PFSK-1 (cell line): ENCODE data around the gene KCNMB2.

Experiments
- FOXP2 ChIP-seq: optimal IDR thresholded peaks from 2 replicates; pipeline ENCODE3; 2011; ENCODE audit warnings: borderline replicate concordance, control low read depth, inconsistent platforms; ENCODE audit not compliant: insufficient read depth; ENCODE audit errors: extremely low read length, extremely low read depth
- POLR2AphosphoS5 ChIP-seq: IDR thresholded peaks from 2 replicates; pipeline ENCODE4 v1.6.1; 2012; ENCODE audit warnings: low read depth, mild to moderate bottlenecking, control low read depth, low read length, moderate library complexity
- REST ChIP-seq, 2 experiments: IDR thresholded peaks; 2 replicates each; pipeline versions ENCODE4 v1.6.1 to v1.8.0; 2011 to 2012; ENCODE audit warnings: low read depth in 2 of 2, low read length in 2 of 2, control low read depth in 1 of 2, inconsistent platforms in 1 of 2, mild to moderate bottlenecking in 1 of 2, moderate library complexity in 1 of 2; ENCODE audit not compliant: insufficient read depth in 1 of 2
- SIN3A ChIP-seq: IDR thresholded peaks from 2 replicates; pipeline ENCODE4 v1.6.1; 2012; ENCODE audit warnings: mild to moderate bottlenecking, low read length, moderate library complexity, borderline replicate concordance; ENCODE audit not compliant: insufficient read depth
- TAF1 ChIP-seq: IDR thresholded peaks from 2 replicates; pipeline ENCODE4 v1.6.1; 2012; ENCODE audit warnings: low read length, control low read depth, borderline replicate concordance; ENCODE audit not compliant: insufficient read depth

Gene KCNMB2

GRCh38 chr3:178868681-178869080 lies 332.4 kb downstream of the KCNMB2 start:
- no peak for TF ChIP-seq POLR2AphosphoS5
- TF ChIP-seq FOXP2: no peak
- TF ChIP-seq TAF1: no peak

- TF ChIP-seq TAF1 (no peak), SIN3A (no peak)
Observed at GRCh38 chr3:178870085-178870484, 333.8 kb downstream of the KCNMB2 start.

GRCh38 chr3:178875157-178875556 lies 338.9 kb downstream of the KCNMB2 start:
- TF ChIP-seq POLR2AphosphoS5: no peak
- TF ChIP-seq FOXP2: no peak
- no peak for TF ChIP-seq REST (IDR thresholded peaks at IDR 0.05; ENCODE audit: insufficient read depth in 1 of 2, low read depth in 2 of 2, low read length in 2 of 2)
- TF ChIP-seq TAF1: no peak
- no peak for TF ChIP-seq SIN3A

GRCh38 chr3:178875836-178876235 lies 339.6 kb downstream of the KCNMB2 start:
- TF ChIP-seq TAF1: no peak
- TF ChIP-seq SIN3A: no peak
- TF ChIP-seq POLR2AphosphoS5: no peak
- TF ChIP-seq FOXP2: no peak
- TF ChIP-seq REST (IDR thresholded peaks at IDR 0.05; ENCODE audit: insufficient read depth in 1 of 2, low read depth in 2 of 2, low read length in 2 of 2): no peak

- TF ChIP-seq SIN3A (no peak), FOXP2 (no peak), REST (IDR thresholded peaks at IDR 0.05; ENCODE audit: insufficient read depth in 1 of 2, low read depth in 2 of 2, low read length in 2 of 2) (no peak), TAF1 (no peak), POLR2AphosphoS5 (no peak)
Observed at GRCh38 chr3:178880274-178880673, 344.0 kb downstream of the KCNMB2 start.
